OCI-LY7 (cell line): Measurements from ENCODE around the gene UBE2K. TPM values are rescaled to one million over a fixed set of nuclear protein-coding genes. Genes with fewer than 3 reads are reported as not detected.

Source experiments
- BruUV-seq: library from RNA; stranded (reverse); fragments of 400-500 nt; replicated peaks from 2 replicates; lab custom pipeline; 2021; lab: Mats Ljungman, UMichigan
- CTCF ChIA-PET: fragments of 300-600 bp; sonication (Branson Sonifier 250); formaldehyde crosslinking; loops from one replicate; lab custom pipeline; 2022; ENCODE audit warnings: antibody characterized with exemption; ENCODE audit not compliant: unreplicated experiment; lab: Charles Lee
- POLR2A ChIA-PET: fragments of 300-600 bp; sonication (Branson Sonifier 250); formaldehyde crosslinking; loops from one replicate; lab custom pipeline; 2022; ENCODE audit warnings: antibody characterized with exemption; lab: Charles Lee
- DNase-seq: peaks from one replicate; pipeline ENCODE4 v3.0.0-alpha.2; 2015; ENCODE audit warnings: low spot score
- H2AFZ ChIP-seq: fragments of 200-600 bp; sonication (generic), shearing (Covaris generic); 2 replicates; pipeline ENCODE4 v1.6.1; 2014; ENCODE audit warnings: mild to moderate bottlenecking, antibody characterized with exemption, low read length, moderate library complexity
- H3K27ac ChIP-seq: fragments of 200-600 bp; sonication (generic); 2 replicates; pipeline ENCODE4 v1.5.1; 2014; ENCODE audit warnings: mixed run types, low read depth, mild to moderate bottlenecking, moderate library complexity, low read length, inconsistent platforms; ENCODE audit not compliant: poor library complexity, severe bottlenecking
- H3K36me3 ChIP-seq: fragments of 200-600 bp; sonication (generic); 2 replicates; pipeline ENCODE4 v1.6.1; 2014; ENCODE audit warnings: mild to moderate bottlenecking, antibody characterized with exemption, low read length, moderate library complexity, mixed read lengths; ENCODE audit not compliant: insufficient read depth
- H3K4me1 ChIP-seq: fragments of 200-600 bp; sonication (generic); 2 replicates; pipeline ENCODE4 v1.5.1; 2014; ENCODE audit warnings: mild to moderate bottlenecking, low read length; ENCODE audit not compliant: insufficient read depth, poor library complexity, severe bottlenecking
- H3K4me2 ChIP-seq: fragments of 200-600 bp; sonication (generic); 2 replicates; pipeline ENCODE4 v1.6.1; 2014; ENCODE audit warnings: mild to moderate bottlenecking, low read length
- H3K4me3 ChIP-seq: fragments of 200-600 bp; sonication (generic); 2 replicates; pipeline ENCODE4 v1.5.1; 2014; ENCODE audit warnings: mild to moderate bottlenecking, low read depth, low read length; ENCODE audit not compliant: poor library complexity, severe bottlenecking
- H3K79me2 ChIP-seq: fragments of 200-600 bp; sonication (generic); 2 replicates; pipeline ENCODE4 v1.6.1; 2016; ENCODE audit warnings: low read depth, mild to moderate bottlenecking, low read length, moderate library complexity, mixed read lengths; ENCODE audit not compliant: insufficient read depth
- H3K9me2 ChIP-seq: fragments of 200-600 bp; sonication (generic); 2 replicates; pipeline ENCODE4 v1.6.1; 2016; ENCODE audit warnings: mild to moderate bottlenecking, low read length, mixed read lengths; ENCODE audit not compliant: insufficient read depth
- H3K9me3 ChIP-seq: fragments of 200-600 bp; sonication (generic); 2 replicates; pipeline ENCODE4 v1.6.1; 2014; ENCODE audit warnings: mild to moderate bottlenecking, mixed run types, low read length, mixed read lengths
- H4K20me1 ChIP-seq: fragments of 200-600 bp; sonication (generic); 2 replicates; pipeline ENCODE4 v1.6.1; 2014; ENCODE audit warnings: mild to moderate bottlenecking, antibody characterized with exemption, low read length, moderate library complexity, mixed read lengths; ENCODE audit not compliant: insufficient read depth
- EZH2phosphoT487 ChIP-seq: fragments of 200-600 bp; sonication (generic); IDR thresholded peaks from 2 replicates; pipeline ENCODE4 v1.6.1; 2018; ENCODE audit warnings: low read depth, borderline replicate concordance, mild to moderate bottlenecking, mixed run types, antibody characterized with exemption, low read length, moderate library complexity, mixed read lengths
- intact Hi-C: fragments of 100-400 bp; cut with micrococcal nuclease; formaldehyde crosslinking; loops from one replicate; pipeline ENCODE4 v1.10.0; 2022; ENCODE audit not compliant: unreplicated experiment
- total RNA-seq, 2 experiments: library from RNA; depleted of rRNA in 1 of 2; stranded (reverse); fragments of >200 nt in 1 of 2; shearing (Covaris generic) in 1 of 2; gene quantifications; 2 replicates each; pipeline ENCODE4 v1.2.3, GENCODE V29; 2014 to 2022
- TF ChIP-seq, protein P1 (sequence below): fragments of 200-600 bp; sonication (generic); conservative IDR thresholded peaks from 2 replicates; pipeline ENCODE4 v1.5.1; 2014; ENCODE audit warnings: mild to moderate bottlenecking, antibody characterized with exemption, low read length, moderate library complexity, mixed read lengths

Gene UBE2K
- total RNA-seq, 2 experiments from 2014 or later = 20.8 to 88.0 TPM

DNA sequence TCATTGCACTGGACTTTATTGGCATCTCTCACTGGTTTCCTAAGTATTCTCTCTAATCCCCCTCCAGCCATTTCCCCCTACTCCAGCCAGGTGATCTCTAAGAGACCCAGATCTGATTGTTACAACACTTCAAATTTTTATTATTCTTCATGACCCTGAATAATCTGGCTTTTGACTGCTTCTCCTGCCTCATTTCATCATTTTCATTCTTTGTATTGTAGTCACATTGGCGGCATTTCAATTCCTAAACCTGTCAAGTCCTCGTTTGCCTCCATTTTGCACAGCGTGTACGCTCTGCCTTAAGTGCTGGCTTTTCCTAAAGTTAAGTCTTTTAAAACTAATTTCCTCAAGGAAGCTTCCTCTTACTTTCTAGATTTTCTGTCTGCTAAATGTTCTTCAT is 31.6 kb downstream of the UBE2K start:
- Histone ChIP-seq H2AFZ (no peak overlapping the region), H3K9me2 (no peaks in the 10 kb centered on the region), H3K79me2 (peaks cover 93% of the 10 kb centered on the region), H4K20me1 (peaks cover 5% of the 10 kb centered on the region; the same call in 1 of the 2 replicates), H3K27ac (no peak overlapping the region), H3K4me1 (peaks cover 11% of the 10 kb centered on the region), H3K4me2 (no peak overlapping the region), H3K9me3 (no peaks in the 10 kb centered on the region), H3K36me3 (peaks cover 43% of the 10 kb centered on the region), H3K4me3 (no peak overlapping the region)
- CTCF ChIA-PET = interaction anchor here (0.6 kb wide), 1 partner anchor 249 kb away, joined by 3 read pairs; no protein-coding TSS in a partner anchor
- no TSS peak for BruUV-seq
- POLR2A ChIA-PET = interaction anchor here (1.2 to 3.0 kb wide), 3 partner anchors 8 to 12 kb away, joined by 4 to 10 read pairs (median 9); no protein-coding TSS in a partner anchor
- no peak for DNase-seq
- intact Hi-C loops = no loop called here
- TF ChIP-seq EZH2phosphoT487 = no peak
- TF ChIP-seq, protein P1, sequence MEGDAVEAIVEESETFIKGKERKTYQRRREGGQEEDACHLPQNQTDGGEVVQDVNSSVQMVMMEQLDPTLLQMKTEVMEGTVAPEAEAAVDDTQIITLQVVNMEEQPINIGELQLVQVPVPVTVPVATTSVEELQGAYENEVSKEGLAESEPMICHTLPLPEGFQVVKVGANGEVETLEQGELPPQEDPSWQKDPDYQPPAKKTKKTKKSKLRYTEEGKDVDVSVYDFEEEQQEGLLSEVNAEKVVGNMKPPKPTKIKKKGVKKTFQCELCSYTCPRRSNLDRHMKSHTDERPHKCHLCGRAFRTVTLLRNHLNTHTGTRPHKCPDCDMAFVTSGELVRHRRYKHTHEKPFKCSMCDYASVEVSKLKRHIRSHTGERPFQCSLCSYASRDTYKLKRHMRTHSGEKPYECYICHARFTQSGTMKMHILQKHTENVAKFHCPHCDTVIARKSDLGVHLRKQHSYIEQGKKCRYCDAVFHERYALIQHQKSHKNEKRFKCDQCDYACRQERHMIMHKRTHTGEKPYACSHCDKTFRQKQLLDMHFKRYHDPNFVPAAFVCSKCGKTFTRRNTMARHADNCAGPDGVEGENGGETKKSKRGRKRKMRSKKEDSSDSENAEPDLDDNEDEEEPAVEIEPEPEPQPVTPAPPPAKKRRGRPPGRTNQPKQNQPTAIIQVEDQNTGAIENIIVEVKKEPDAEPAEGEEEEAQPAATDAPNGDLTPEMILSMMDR = no peak

DNA sequence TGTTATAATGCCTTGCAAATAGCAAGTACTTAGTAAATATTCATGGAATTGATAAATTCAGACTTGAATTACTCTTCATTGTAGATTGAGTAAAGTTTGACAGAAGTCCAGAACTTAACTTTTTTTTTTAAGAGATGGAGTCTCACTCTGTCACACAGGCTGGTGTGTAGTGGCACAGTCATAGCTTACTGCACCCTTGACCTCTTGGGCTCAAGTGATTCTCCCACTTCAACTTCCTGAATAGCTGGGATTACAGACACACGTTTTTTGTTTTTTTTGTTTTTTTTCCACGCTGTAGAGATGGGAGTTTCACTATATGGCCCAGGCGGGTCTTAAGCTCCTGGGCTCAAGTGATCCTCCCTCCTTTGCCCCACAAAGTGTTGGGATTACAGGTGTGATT is 32.1 kb downstream of the UBE2K start:
- Histone ChIP-seq H3K79me2 (peaks cover 93% of the 10 kb centered on the region), H3K9me2 (no peaks in the 10 kb centered on the region), H3K4me1 (peaks cover 7% of the 10 kb centered on the region), H3K4me2 (no peak overlapping the region), H3K9me3 (no peaks in the 10 kb centered on the region), H2AFZ (no peak overlapping the region), H3K27ac (no peak overlapping the region), H4K20me1 (peaks cover 5% of the 10 kb centered on the region; the same call in 1 of the 2 replicates), H3K4me3 (no peak overlapping the region), H3K36me3 (peaks cover 42% of the 10 kb centered on the region)
- no peak for TF ChIP-seq EZH2phosphoT487
- TF ChIP-seq, protein P1 = no peak
- no peak for DNase-seq
- POLR2A ChIA-PET = interaction anchor here (0.5 to 3.0 kb wide), 4 partner anchors 9 to 156 kb away, joined by 3 to 10 read pairs (median 4); no protein-coding TSS in a partner anchor
- CTCF ChIA-PET = interaction anchor here (0.6 kb wide), 1 partner anchor 250 kb away, joined by 3 read pairs; no protein-coding TSS in a partner anchor
- intact Hi-C loops = no loop called here
- BruUV-seq = no TSS peak

- Histone ChIP-seq H3K9me2 (no peaks in the 10 kb centered on the region), H4K20me1 (peaks cover 10% of the 10 kb centered on the region; the same call in 1 of the 2 replicates), H3K27ac (no peak overlapping the region), H3K4me3 (no peak overlapping the region), H3K36me3 (peaks cover 34% of the 10 kb centered on the region), H2AFZ (no peak overlapping the region), H3K4me2 (no peak overlapping the region), H3K79me2 (peaks cover 92% of the 10 kb centered on the region), H3K4me1 (peaks cover 4% of the 10 kb centered on the region), H3K9me3 (no peaks in the 10 kb centered on the region)
- no peak for DNase-seq
- CTCF ChIA-PET = no interaction called here
- intact Hi-C loops = no loop called here
- no peak for TF ChIP-seq EZH2phosphoT487
- TF ChIP-seq, protein P1 = no peak
- BruUV-seq = no TSS peak
- POLR2A ChIA-PET = interaction anchor here (0.5 to 3.0 kb wide), 9 partner anchors 10 to 809 kb away, joined by 3 to 10 read pairs (median 3); no protein-coding TSS in a partner anchor
These were observed 34.0 kb downstream of the UBE2K start for GRCh38 chr4:39731908-39732307.
